Measurements from ENCODE around the gene ZNF30.

Gene ZNF30

DNA sequence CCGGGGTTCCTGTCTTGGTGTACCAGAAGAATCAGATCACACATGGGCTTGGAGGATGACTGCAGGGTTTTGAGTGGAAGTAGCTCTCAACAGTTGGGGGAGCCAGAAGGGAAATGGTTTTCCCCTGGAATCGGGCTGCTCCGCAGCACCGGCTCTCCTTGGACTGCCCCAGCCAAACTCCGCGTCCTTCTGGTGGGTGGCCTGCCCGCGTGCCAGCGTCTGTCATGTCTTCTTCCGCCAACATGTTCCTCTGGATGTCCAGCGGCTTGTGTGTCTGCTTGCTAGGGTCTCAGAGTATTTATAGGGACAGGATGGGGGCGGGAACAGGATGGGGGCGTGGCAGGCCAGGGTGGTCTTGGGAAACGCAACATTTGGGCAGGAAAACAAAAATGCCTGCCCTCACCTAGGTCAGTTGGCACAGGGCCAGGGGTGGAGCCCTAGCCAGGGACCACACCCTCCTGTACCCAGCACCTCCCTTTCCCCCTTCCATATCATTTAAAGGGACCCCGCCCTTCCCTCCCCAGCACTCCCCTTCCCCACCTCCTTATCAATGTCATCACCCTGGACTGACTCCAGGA, 1.3 kb upstream of the ZNF30 start:
- DNase-seq (ENCODE audit: extremely low read depth, insufficient read length): no peak
- Histone ChIP-seq H3K27me3 (replicated peaks; ENCODE audit: control insufficient read depth, insufficient read depth, low read length) (no peaks in the 10 kb centered on the region), H3K4me3 (replicated peaks; ENCODE audit: low read depth, low read length) (no peak overlapping the region), H3K36me3 (ENCODE audit: control insufficient read depth, insufficient read depth, low read length) (no peaks in the 10 kb centered on the region)
- TF ChIP-seq, protein P1, sequence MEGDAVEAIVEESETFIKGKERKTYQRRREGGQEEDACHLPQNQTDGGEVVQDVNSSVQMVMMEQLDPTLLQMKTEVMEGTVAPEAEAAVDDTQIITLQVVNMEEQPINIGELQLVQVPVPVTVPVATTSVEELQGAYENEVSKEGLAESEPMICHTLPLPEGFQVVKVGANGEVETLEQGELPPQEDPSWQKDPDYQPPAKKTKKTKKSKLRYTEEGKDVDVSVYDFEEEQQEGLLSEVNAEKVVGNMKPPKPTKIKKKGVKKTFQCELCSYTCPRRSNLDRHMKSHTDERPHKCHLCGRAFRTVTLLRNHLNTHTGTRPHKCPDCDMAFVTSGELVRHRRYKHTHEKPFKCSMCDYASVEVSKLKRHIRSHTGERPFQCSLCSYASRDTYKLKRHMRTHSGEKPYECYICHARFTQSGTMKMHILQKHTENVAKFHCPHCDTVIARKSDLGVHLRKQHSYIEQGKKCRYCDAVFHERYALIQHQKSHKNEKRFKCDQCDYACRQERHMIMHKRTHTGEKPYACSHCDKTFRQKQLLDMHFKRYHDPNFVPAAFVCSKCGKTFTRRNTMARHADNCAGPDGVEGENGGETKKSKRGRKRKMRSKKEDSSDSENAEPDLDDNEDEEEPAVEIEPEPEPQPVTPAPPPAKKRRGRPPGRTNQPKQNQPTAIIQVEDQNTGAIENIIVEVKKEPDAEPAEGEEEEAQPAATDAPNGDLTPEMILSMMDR (IDR thresholded peaks at IDR 0.05; ENCODE audit: insufficient read depth, low read length, poor library complexity, severe bottlenecking): no peak

DNA sequence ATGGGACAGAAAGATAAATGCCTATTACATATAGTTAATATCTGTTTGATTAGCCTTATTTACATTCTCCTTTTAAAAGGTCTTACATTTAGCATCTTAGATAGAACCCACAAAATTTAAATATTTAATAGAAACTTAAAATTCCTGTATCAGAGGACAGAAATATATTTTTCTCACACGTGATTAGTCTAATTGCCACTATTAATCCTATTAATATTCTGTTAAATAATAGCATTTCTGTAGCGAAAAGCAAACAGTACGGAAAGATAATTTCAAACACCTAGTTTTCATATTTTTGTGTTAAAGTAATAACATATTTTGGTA, 380 bp upstream of the ZNF30 start:
- H3K4me3 ChIP-seq (replicated peaks; ENCODE audit: low read depth, low read length): no peak overlapping the region
- no peak for DNase-seq (ENCODE audit: extremely low read depth, insufficient read length)
- no peaks in the 10 kb centered on the region for H3K27me3 ChIP-seq (replicated peaks; ENCODE audit: control insufficient read depth, insufficient read depth, low read length)
- TF ChIP-seq, protein P1 (IDR thresholded peaks at IDR 0.05; ENCODE audit: insufficient read depth, low read length, poor library complexity, severe bottlenecking): no peak
- H3K36me3 ChIP-seq (ENCODE audit: control insufficient read depth, insufficient read depth, low read length): no peaks in the 10 kb centered on the region

DNA sequence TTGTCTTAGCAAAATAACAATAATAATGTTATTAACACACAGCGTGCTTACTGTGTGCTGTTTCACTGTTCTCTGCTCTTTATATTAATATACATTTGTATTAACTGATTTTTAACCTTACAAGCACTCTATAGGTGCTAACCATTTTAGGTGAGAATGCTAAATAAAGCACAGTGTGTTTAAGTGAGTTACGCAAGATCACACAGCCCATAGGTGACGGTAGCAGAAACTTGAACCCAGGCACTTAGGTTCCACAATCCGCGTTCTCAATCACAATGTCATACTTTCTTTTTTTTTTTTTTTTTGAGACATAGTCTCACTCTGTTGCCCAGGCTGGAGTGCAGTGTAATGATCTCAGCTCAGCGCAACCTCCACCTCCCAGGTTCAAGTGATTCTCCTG, 5.8 kb downstream of the ZNF30 start:
- peaks cover 3% of the 10 kb centered on the region for H3K36me3 ChIP-seq (ENCODE audit: control insufficient read depth, insufficient read depth, low read length)
- DNase-seq (ENCODE audit: extremely low read depth, insufficient read length): no peak
- TF ChIP-seq, protein P1 (IDR thresholded peaks at IDR 0.05; ENCODE audit: insufficient read depth, low read length, poor library complexity, severe bottlenecking): no peak
- H3K4me3 ChIP-seq (replicated peaks; ENCODE audit: low read depth, low read length): no peak overlapping the region
- H3K27me3 ChIP-seq (replicated peaks; ENCODE audit: control insufficient read depth, insufficient read depth, low read length): no peaks in the 10 kb centered on the region

DNA sequence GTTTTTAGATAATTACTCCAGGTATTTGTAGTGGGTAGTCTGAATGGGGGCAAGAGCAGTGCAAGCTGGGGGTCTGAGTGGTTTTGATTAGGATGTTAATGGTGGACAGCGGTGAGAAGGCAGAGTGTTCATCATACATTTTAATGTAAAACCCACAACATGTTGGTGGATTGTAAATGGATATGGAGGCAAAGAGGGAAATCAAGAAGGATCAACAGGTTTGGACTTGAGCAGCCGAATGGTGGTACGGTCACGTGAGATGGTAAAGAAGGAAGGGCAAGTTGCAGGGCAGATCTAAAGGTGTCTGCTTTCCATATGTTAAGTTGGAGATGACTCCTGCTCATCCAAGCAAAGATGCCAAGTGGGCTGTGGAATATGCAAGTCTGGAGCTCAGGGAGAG, 9.5 kb downstream of the ZNF30 start:
- TF ChIP-seq, protein P1 (IDR thresholded peaks at IDR 0.05; ENCODE audit: insufficient read depth, low read length, poor library complexity, severe bottlenecking): no peak

DNA sequence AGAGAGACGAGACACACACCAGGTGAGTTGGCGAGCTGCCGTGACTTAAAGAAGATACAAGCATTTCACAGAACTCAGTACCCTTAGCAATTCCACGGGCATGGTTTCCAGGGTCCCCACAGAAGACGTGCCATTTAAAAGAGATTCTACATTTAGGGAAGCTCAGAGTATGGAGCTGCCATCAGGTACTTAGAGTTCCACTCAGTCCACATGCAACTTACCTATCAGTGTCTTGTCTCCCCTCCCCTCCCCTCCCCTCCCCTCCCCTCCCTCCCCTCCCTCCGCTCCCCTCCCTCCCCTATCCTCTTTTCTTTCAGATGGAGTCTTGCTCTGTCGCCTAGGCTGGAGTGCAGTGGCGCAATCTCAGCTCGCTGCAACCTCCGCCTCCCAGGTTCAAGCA, 12.2 kb downstream of the ZNF30 start:
- Histone ChIP-seq H3K4me3 (replicated peaks; ENCODE audit: low read depth, low read length) (no peak overlapping the region), H3K27me3 (replicated peaks; ENCODE audit: control insufficient read depth, insufficient read depth, low read length) (no peaks in the 10 kb centered on the region), H3K36me3 (ENCODE audit: control insufficient read depth, insufficient read depth, low read length) (peaks cover 3% of the 10 kb centered on the region)
- TF ChIP-seq, protein P1 (IDR thresholded peaks at IDR 0.05; ENCODE audit: insufficient read depth, low read length, poor library complexity, severe bottlenecking): no peak
- DNase-seq (ENCODE audit: extremely low read depth, insufficient read length): no peak

More for the DNA sequence above, 9.5 kb downstream of the ZNF30 start:
- H3K36me3 ChIP-seq (ENCODE audit: control insufficient read depth, insufficient read depth, low read length): peaks cover 3% of the 10 kb centered on the region
- H3K4me3 ChIP-seq (replicated peaks; ENCODE audit: low read depth, low read length): no peak overlapping the region
- DNase-seq (ENCODE audit: extremely low read depth, insufficient read length): no peak
- no peaks in the 10 kb centered on the region for H3K27me3 ChIP-seq (replicated peaks; ENCODE audit: control insufficient read depth, insufficient read depth, low read length)

Data from GM06990 (cell line).